Measurements from ENCODE around the gene HPCAL1. TPM values are rescaled to one million over a fixed set of nuclear protein-coding genes. Genes with fewer than 3 reads are reported as not detected.
"Not testable (repeated sequence)": the region's sequence is repeated elsewhere in the genome, so short reads cannot be mapped to it uniquely, and the experiment has no call there.

Gene HPCAL1
- polyA plus RNA-seq, 3 donors: 28.0 to 31.3 (median 31.2) TPM

- no peak for DNase-seq
Measured at GRCh38 chr2:10436583-10437110, 133.9 kb downstream of the HPCAL1 start.

GRCh38 chr2:10437806-10438205 is 135.1 kb downstream of the HPCAL1 start:
- DNase-seq: no peak

GRCh38 chr2:10438688-10439087 is 136.0 kb downstream of the HPCAL1 start:
- DNase-seq: no peak

- DNase-seq: no peak
Measured at GRCh38 chr2:10439185-10439879, 136.6 kb downstream of the HPCAL1 start.

- DNase-seq: no peak
Measured at GRCh38 chr2:10439971-10440370, 137.3 kb downstream of the HPCAL1 start.

DNA sequence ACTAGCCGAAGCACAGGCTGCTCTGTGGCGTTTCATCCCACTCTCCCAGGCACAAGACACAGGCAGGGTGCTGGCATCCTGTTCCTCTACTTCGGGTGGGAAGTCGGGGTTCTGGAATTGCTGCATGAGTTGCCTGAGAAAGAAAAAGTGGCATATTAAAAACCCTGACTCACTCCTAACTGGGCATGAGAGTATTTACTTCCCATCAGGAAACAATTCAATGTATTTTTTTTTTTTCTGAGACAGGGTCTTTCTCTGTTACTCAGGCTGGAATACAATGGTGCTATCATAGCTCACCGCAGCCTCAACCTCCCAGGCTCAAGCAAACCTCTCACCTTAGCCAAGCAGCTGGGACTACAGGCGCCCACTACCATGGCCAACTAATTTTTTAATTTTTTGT is 138.0 kb downstream of the HPCAL1 start:
- no peak for DNase-seq

DNA sequence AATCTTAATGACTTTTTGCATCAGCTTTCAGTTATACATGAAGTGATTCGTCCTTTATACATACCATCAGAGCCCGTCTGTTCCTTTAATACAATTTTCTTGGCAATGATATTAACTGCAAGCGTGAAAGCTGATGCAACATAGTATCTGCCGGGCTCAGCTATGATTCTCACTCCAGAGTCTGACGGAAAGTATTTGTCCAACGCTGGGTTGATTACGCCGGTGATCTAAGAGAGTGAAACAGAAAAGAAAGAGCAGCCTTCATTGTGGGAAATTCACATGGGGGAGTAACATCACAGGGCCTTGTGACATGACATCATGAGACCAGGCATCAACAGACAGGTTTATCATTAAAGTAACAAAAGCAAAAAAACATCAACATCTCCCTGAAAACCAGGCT is 139.2 kb downstream of the HPCAL1 start:
- no peak for DNase-seq

DNA sequence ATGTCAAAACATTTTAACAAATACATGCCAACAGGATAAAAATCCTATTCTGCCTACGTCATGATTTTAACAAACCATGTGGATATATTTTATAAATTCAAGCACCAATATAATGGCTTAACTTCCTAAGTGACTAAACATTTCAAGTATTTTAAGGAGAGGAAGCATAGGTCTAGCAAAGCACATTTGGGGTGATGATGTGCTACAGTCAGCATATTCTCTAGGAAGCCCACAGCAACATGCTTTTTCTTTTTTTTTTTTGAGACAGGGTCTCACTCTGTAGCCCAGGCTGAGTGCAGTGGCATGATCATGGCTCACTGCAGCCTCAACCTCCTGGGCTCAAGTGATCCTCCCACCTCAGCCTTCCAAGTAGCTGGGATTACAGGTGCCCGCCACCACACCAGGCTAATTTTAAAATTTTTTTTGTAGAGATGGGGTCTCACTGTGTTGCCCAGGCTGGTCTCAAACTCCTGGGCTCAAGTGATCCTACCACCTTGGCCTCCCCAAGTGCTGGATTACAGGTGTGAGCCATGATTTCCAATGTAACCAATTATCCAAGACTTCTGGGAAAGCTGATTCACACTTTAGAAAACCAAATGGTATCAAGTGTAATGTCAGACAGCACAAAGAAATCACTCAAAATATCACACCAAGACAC is 139.9 kb downstream of the HPCAL1 start:
- DNase-seq: not testable (repeated sequence)

DNA sequence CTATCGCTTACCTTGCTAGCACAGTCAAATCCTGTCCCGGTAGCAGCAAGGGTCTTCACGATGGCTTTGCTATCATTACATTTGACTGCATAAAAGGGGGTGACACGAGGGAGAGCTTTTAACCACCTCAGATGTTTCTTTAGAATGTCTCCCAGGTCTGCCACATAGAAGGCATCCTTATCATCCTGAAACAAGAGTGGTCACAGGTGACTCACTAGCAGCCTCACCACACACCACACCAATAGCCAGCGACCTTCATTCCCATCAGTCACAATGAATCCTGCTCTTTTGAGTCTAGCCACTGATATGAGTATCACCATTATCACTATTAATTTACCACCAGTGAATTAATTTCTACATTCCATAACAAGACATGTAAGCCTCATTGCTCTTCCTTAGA is 141.8 kb downstream of the HPCAL1 start:
- no peak for DNase-seq

- DNase-seq: no peak
Measured at GRCh38 chr2:10446631-10447030, 143.9 kb downstream of the HPCAL1 start.

DNA sequence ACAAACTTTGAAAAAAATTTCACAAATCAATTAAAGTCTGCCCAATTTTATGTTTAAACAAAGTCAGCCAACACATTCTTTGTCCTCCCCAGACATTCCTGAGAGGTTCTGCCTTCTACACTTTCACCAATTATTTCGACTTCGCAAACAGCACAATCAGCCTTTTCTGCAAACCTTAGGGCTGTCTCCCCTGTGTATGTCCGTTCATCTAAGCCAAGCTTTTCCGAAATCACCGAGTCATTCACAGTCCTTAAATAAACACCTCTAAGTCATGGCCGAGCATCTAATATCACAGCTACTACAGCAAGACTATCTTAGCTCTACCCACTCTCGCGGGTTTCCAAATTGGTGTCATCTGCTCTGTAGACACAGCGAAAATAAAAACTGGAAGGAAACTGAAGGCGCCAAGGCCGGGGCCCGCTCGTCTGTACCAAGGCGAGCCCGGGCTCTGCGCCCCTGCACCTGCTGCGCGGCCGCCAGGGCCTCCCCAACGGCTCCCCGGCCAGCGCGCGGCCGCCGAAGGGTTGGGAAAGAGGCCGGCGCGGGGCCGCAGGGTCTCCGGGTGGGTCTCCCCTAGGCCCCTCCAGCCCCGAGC is 144.7 kb downstream of the HPCAL1 start:
- no peak for DNase-seq

DNA sequence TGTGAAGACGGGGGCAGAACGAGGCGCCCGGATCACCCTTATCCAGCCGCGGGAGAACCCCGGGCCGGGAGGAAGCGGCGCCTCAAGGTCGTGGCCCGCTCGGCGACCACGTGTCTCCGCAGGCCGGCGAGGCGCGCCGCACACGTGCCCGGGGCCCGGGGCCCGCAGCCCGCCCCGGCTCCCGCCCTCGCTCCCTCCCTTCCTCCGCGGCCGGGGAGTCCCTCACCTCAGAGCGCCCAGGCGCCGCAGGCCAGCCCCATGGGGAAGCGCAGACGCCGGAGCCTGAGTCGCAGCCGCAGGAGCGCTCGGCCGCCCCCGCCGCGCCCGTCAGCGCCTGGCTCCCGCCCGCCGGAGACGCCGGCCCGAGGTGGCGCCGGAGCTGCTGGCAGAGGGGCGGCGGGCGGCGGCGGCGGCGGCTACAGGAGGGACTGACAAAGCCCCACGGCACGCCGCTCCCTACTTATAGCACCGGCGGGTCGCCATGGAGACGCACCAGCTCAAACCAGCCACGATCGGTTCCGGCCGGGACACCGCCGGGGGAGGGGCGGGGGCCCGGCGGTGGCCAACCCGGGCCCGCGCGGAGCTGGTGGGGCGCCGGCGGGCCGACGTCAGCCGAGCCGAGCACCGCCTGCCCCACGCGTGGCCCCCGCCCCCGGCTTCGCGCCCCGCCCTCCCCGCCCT is 145.3 kb downstream of the HPCAL1 start, which contains the start of gene ODC1:
Gene ODC1 (minus strand): TSS at position 433 of the 681 bp plus-strand sequence. CDS start 3,295 bp downstream, outside the sequence.
- peak; percentile 93 for DNase-seq

- DNase-seq: peak; percentile 90
Measured at GRCh38 chr2:10448576-10449485, 146.1 kb downstream of the HPCAL1 start.

- no peak for DNase-seq
Measured at GRCh38 chr2:10449486-10449831, 146.8 kb downstream of the HPCAL1 start.

GRCh38 chr2:10449838-10450691 is 147.4 kb downstream of the HPCAL1 start:
- no peak for DNase-seq

DNA sequence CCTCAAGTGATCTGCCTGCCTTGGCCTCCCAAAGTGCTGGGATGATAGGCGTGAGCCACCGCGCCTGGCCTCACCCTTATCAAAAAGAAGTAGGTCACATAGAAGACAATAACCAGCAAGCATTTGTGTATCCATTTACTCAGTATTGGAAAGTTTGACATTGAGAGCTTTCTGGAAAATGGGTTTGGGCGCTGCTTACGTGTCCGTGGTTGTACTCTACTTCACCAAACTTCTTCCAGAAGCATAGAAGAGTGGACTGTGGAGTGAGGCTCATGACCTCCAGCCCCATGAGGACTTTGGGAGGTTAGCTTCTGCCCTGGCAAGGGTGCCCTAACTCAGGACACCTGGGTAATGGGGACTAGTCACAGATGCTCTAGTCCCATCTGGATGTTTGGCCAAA is 149.1 kb downstream of the HPCAL1 start:
- no peak for DNase-seq

- DNase-seq: no peak
Measured at GRCh38 chr2:10452312-10452711, 149.6 kb downstream of the HPCAL1 start.

GRCh38 chr2:10452956-10453904 is 150.5 kb downstream of the HPCAL1 start:
- DNase-seq: no peak

DNA sequence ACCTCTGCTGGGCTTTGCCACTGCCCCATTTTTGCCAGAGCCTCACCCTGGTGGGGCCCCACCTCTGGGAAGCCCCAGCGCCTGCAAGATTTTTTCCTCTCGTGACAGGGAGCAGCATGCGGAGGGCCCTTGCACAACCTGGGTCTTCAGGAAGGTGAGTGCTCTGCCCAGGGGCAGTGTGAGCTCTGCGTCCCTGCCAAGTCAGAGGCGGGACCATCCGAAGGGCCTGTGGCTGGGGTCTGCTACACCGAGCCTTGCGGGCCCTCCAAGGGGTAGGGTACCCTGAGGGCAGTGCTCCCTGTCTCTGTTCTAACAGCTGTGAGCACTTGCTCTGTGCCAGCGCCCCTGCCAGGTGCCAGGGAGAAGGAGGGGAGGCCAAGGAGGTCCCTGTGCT is 151.2 kb downstream of the HPCAL1 start:
- DNase-seq: no peak
